ENCODE measurements around the gene AFF2.

DNA sequence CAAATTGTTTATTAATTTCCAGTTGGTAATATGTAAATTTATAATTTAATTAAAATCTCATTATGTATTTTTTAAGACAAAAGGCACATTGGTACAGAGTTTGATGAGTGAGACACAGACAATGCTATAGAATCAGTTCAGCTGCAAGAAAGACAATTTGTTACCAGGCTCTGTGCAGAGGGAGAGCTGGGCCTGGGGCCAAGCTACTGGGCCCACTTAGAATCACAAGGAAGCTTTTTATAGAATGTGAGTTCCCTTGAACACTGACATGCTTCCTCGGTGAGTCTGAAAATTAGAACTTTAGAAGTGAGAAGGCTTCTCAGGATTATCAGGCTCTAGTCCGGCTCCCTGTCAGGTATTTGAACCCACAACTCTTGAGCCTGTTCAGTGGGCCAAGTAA is 129.0 kb downstream of the AFF2 start:
- TF ChIP-seq POLR2A (IDR thresholded peaks at IDR 0.05; ENCODE audit: low read depth, low read length), result no peak
- no peak for TF ChIP-seq POLR2AphosphoS5 (IDR thresholded peaks at IDR 0.05; ENCODE audit: low read depth, low read length)

Data from GM12892 (cell line).